AG04449 (cell line): ENCODE data around the gene DHRS9.

Experiments
- CTCF ChIA-PET: fragments of 350-600 bp; formaldehyde crosslinking; extraction: SDS; loops from one replicate; lab custom pipeline; 2021; ENCODE audit warnings: antibody characterized with exemption; lab: Yijun Ruan, JAX
- POLR2A ChIA-PET: fragments of 400-600, 350-600 bp; formaldehyde crosslinking; extraction: SDS; loops from one replicate; lab custom pipeline; 2020; ENCODE audit warnings: antibody characterized with exemption, inconsistent platforms; lab: Yijun Ruan, JAX
- DNase-seq: peaks from one replicate; pipeline ENCODE4 v3.0.0-alpha.2; 2010; ENCODE audit warnings: low read depth, low spot score
- H3K4me3 ChIP-seq: 2 replicates; pipeline ENCODE4 v1.5.1; 2011; ENCODE audit warnings: low read depth, mild to moderate bottlenecking, control low read depth, low read length
- CTCF ChIP-seq: IDR thresholded peaks from one replicate; pipeline ENCODE4 v1.5.1; 2011; ENCODE audit warnings: mild to moderate bottlenecking, moderate library complexity, low read length, control low read depth, inconsistent platforms; ENCODE audit not compliant: insufficient read depth; ENCODE audit errors: missing control alignments

DHRS9 gene

GRCh38 chr2:169114056-169114455 lies 44.7 kb downstream of the DHRS9 start:
- ChIA-PET CTCF (no interaction called here), POLR2A (no interaction called here)
- DNase-seq: no peak
- H3K4me3 ChIP-seq: no peak overlapping the region
- no peak for TF ChIP-seq CTCF

DNA sequence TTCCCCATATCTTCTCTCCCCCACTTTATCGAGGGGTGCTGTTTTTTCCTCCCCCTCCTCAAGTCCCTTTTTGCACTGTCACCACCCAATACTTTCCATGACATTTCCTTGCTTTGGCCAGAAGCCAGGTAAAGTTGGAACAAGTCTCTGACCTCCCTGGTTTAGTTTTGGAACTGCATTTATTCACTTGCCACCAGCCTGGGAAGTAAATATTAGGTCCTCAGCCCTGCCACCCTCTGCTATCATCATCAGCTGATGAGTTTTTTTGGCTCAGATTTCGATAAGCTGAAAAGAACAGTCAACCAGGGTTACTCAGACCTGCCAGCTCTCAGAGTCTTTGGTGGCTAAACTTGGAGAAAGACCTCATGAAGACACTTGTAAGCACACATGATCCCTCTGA lies 47.0 kb downstream of the DHRS9 start:
- TF ChIP-seq CTCF: no peak
- POLR2A ChIA-PET: no interaction called here
- DNase-seq: no peak
- H3K4me3 ChIP-seq: no peak overlapping the region
- CTCF ChIA-PET: interaction anchor here (0.8 to 1.6 kb wide), 2 partner anchors 15 to 17 kb away, joined by 3 read pairs; no protein-coding TSS in a partner anchor

DNA sequence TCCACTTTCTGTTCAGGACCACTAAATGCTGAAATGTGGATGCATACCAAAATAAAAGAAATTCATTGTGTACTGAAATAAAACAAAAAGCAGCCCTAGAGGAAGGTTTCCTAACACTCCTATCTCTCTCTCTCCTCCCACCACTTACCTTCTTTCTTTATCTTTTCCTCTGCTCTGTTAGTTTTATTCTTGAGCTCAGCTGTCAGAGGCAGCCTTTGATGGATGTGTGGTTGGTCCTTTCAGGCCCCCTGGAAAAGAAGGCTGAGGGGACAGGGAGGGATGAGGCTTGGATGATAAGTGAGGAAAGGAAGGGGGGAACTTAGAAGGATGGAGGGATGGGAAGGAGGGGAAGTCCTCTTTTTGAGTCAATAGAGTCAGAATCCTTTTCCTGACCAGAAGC lies 47.6 kb downstream of the DHRS9 start:
- no peak for DNase-seq
- POLR2A ChIA-PET: no interaction called here
- TF ChIP-seq CTCF: no peak
- H3K4me3 ChIP-seq: no peak overlapping the region
- CTCF ChIA-PET: interaction anchor here (0.8 kb wide), 1 partner anchor 17 kb away, joined by 3 read pairs; no protein-coding TSS in a partner anchor

DNA sequence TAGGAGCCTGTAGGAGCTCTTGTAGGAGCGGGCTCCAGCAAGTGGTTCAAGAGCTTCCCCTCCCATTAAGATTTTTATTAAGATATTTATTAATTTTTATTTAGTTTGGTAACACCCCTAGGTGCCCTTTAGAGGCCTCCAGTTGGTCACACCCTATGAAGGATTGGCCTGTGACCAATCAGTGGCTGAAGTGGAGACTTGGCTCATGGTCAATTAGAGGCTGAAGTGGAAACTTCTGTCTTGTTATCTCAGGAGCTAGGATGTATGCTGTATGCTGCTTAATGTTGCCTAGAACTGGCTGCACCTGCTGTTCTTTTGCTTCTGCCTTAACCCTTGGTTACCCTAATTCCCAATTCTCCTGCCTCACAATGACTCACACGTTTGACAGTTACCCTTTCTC lies 48.7 kb downstream of the DHRS9 start:
- H3K4me3 ChIP-seq: no peak overlapping the region
- ChIA-PET POLR2A (no interaction called here), CTCF (interaction anchor here (1.0 to 1.5 kb wide), 3 partner anchors 7 to 24 kb away, joined by 3 to 7 read pairs (median 3); no protein-coding TSS in a partner anchor)
- no peak for DNase-seq
- no peak for TF ChIP-seq CTCF

- H3K4me3 ChIP-seq: no peak overlapping the region
- no peak for TF ChIP-seq CTCF
- CTCF ChIA-PET: interaction anchor here (1.5 to 2.0 kb wide), 2 partner anchors 9 to 13 kb away, joined by 6 to 7 read pairs; no protein-coding TSS in a partner anchor
- no peak for DNase-seq
- POLR2A ChIA-PET: no interaction called here
These were observed 49.9 kb downstream of the DHRS9 start for GRCh38 chr2:169119123-169119760.

DNA sequence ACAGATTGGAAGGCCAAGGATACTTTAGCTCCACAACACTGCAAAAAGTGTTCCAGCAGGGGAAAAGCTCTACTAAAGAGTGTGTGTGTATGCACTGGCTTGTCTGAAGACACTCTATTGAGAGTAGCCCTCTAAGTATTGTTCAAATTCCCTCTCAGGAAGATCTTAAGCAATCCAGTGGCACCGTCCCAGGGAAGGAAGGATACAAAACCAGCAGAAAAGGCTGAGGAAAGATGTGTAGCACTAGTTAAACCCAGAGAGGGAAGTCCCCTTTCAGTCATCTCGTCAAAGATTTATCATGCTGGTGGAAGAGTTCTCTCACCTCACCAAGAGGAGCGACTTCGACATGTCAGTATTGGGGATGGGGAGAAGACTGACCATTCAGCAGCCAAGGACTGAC lies 50.5 kb downstream of the DHRS9 start:
- no peak overlapping the region for H3K4me3 ChIP-seq
- DNase-seq: no peak
- POLR2A ChIA-PET: no interaction called here
- CTCF ChIA-PET: interaction anchor here (1.5 to 2.0 kb wide), 2 partner anchors 9 to 12 kb away, joined by 6 to 7 read pairs; no protein-coding TSS in a partner anchor
- no peak for TF ChIP-seq CTCF
